T1000 (cell line): ENCODE results near the gene OAT.
"Not testable (repeated sequence)": the region's sequence is repeated elsewhere in the genome, so short reads cannot be mapped to it uniquely, and the experiment has no call there.

Experiments
- DNase-seq: peaks from one replicate; lab custom pipeline; 2025; ENCODE audit warnings: mixed read lengths; lab: John Stamatoyannopoulos, UW

OAT gene

DNA sequence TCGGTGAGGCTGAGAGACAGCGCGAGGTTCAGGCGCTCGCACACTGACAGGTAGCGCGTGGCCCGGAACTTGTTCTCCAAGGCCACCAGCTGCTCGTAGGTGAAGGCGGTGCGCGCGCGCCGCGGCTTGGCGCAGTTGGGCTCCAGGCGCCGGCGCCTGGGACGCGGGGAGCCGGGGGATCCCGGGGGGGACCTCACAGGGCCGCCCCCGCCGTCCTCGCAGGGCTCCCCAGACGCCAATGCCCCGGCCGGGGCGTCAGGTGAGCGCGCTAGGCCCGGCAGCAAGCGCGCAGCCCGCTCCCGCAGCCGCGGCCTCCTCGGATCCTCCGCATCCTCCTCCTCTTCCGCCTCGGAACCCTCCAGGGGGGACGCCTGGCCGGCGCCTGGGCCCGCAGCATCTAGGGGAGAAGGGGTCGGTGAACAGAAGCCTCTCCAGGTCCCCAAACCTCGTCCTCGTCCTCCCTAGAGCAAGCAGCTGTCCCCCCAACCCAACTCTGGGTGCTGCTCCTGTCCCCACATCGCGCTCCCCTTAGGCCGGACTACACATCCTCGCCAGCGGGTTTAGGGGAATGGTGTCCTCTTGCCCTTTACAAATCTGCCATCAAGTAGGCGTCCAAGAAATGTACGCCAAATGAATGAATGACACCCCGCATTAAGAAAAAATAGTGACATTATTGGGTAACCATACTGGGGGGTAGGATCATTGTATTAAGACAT is 29.2 kb upstream of the OAT start:
- no peak for DNase-seq

- no peak for DNase-seq
These were observed 28.4 kb upstream of the OAT start for GRCh38 chr10:124446830-124447750.

DNA sequence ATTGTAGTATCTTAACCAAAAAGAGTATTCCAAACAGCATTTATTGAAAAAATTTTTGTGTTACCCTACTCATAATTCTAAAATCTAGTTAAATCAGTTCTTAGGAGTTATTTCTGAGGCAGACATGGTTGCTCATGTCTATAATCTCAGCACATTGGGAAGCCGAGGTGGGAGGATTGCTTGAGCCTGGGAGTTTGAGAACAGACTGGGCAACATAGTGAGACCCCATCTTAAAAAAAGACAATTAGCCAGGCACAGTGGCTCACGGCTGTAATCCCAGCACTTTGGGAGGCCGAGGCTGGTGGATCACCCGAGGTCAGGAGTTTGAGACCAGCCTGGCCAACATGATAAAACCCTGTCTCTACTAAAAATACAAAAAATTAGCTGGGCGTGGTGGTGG is 23.0 kb upstream of the OAT start:
- DNase-seq = not testable (repeated sequence)

GRCh38 chr10:124436191-124436638 is 17.5 kb upstream of the OAT start:
- no peak for DNase-seq

- DNase-seq = not testable (repeated sequence)
These were observed 17.0 kb upstream of the OAT start for GRCh38 chr10:124435683-124436082.

GRCh38 chr10:124433461-124433860 is 14.7 kb upstream of the OAT start:
- DNase-seq = no peak

DNA sequence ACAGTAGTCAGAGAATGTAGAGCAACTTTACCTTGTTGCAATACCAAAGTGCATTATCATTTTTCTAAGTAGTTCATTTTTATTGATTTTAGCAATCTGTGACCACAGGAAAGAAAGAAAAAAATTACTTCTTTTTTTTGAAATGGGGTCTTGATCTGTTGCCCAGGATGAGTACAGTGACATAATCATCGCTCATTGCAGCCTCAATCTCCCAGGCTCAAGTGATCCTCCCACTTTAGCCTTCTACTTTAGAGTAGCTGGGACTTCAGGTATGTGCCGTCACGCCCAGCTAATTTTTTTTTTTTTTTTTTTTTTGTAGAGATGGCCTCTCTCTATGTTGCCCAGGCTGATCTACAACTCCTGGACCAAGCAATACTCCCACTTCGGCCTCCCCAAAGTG is 11.4 kb upstream of the OAT start:
- no peak for DNase-seq

- DNase-seq = no peak
These were observed 10.9 kb upstream of the OAT start for GRCh38 chr10:124429576-124429975.

DNA sequence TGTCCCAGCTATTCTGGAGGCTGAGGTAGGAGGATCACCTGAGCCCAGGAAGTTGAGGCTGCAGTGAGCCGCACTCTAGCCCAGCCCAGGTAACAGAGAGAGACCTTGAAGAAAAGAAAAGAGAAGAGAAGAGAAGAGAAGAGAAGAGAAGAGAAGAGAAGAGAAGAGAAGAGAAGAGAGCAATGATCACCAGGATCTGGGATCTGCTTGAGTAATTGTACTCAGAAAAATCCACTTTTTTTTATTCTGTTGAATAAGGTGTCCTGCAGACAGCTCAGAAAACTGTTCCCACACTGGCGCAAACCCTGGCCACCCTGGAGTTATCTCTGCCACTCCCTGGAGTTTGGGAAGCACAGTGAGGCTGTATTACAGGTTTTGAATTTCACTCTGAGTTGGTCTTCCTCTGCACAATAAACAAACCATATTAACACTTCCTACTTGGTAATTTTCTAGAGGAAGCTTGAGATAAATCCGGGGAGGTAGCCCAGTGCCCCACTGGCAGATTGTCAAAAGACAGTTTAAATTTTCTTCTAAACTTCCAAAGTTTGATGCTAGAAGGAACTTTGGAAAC is 9.6 kb upstream of the OAT start:
- DNase-seq = no peak

- DNase-seq = no peak
These were observed 6.7 kb upstream of the OAT start for GRCh38 chr10:124425227-124425962.

- no peak for DNase-seq
These were observed 5.1 kb upstream of the OAT start for GRCh38 chr10:124423813-124424212.

DNA sequence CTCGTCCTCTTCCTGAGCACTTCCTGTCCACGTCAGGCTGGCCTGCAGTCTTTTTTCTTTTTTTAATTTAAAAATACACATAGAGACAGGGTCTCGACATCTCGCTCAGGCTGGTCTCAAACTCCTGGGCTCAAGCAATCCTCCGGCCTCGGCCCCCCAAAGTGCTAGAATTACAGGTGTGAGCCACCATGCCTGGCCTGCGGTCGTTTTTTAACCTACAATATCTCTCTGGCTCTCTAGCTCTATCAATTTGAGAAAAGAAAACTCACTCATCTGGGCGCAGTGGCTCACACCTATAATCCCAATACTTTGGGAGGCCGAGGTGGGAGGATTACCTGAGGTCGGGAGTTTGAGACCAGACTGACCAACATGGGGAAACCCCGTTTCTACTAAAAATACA is 4.0 kb upstream of the OAT start:
- no peak for DNase-seq

DNA sequence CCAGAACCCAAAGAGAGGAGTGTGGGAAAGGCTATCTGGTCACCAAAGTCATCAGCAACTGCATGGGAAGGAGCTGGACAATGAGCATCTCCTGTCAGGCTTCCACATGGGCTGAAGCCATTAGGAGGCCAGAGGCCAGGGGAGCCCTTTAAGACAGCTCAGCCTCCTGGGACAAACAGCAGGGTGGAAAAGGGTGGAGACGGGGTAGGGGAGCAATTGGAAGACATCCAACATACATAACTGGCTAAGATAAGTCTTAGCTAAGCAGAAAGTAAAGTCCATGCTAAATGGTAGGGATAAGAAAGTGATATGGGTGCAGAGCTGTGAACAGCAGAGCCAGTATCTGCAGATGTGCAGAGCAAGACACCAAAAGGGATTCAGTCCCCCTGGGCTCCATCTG is 1.5 kb upstream of the OAT start:
- no peak for DNase-seq

DNA sequence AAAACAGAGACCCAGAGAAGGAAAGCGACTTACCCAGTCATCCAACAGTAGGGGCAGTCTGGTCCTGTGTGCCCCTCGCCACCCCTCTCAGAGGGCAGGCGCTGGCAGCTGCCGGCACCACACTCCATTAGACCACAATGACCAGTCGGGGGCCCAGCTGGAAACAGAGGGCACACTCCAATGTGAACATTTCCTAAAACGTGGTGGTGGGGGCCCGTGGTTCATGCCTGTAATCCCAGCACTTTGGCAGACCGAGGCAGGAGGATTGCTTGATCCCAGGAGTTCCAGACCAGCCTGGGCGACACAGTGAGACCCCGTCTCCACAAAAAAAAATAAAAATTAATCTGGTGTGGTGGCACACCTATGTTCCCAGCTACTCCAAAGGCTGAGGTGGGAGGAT is 912 bp upstream of the OAT start:
- no peak for DNase-seq

DNA sequence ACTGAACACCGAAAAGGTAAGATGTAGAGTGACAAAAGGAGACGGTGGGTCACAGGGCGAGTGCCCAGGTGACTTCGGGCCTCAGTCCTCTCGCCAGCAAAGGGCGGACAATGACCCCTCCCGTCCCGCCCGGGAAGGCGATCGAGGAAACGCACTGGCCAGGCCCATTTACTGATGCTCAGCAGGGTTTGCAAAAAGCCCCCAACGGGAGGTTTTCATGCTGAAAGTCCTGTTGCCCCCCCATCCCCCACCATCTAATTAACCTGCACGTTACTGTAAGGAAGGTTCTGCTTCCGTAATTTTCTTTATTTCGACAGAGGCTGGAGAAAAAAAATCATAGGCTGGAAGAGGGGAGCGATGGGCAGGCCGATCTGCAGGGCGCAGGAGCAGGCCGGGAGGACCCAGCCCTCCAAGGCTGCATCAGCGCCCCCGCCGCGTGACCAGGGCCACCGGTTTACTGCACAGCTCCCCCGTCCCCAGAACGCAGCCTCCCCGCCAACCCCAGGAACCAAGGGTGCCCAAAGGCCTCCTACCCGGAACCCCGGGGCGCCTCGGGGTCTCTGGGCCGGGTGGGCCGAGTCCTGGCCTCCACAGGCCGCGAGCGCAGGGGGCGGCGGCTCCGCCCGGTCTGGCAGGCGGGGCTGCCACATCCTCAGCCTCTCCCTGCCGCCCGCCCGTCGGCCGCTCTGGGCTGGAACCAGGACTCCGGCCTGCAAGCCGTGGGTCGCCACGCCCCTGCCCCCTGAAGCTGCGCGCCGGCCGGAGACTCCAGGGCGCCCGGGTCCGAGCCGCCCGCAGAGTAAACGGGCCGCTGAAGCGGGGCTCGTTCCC is 613 bp downstream of the OAT start:
- peak; percentile 65 for DNase-seq

DNA sequence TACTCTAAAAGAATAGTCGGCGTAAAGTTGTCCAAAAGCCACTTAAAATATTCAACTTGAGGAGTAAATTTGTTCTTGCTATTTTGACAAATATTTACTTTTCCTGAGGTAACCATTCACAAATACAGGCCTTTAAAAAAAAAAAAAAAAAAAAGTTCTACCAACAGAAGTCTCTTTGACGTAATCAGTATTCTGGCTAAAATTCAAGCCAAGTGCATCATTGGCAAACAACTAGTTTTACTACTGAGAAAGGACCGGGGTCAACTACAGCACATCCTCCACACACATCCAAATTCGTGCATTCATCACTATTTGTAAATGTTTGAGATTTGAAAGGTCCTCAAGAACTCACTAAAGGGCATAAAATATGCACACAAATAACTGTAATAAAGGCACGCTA is 2.0 kb downstream of the OAT start:
- DNase-seq = no peak

- no peak for DNase-seq
These were observed 3.5 kb downstream of the OAT start for GRCh38 chr10:124415210-124415609.

GRCh38 chr10:124414076-124414475 is 4.6 kb downstream of the OAT start:
- DNase-seq = no peak

DNA sequence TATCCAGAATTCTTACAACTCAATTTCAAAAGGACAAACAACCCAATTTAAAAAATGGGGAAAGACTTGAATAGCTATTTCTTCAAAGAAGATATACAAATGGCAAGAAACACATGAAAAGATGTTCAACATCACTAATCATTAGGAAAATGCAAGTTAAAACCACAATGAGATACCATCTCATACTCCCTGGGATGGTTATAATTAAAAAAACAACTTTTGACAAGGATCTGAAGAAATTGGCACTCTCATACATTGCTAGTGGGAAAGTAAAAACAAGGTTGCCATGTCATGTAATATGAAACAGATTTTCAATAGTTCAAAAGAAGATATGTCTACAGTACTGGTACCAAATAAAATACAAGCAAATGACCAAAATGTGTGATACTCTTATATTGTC is 9.0 kb downstream of the OAT start:
- DNase-seq = no peak

GRCh38 chr10:124408357-124408756 is 10.4 kb downstream of the OAT start:
- no peak for DNase-seq

- DNase-seq = no peak
These were observed 11.3 kb downstream of the OAT start for GRCh38 chr10:124407456-124407855.
